Astrocyte of the cerebellum (primary cell): ENCODE measurements around the gene GNRH2.

Experiments used
- DNase-seq: peaks from one replicate; pipeline ENCODE4 v3.0.0-alpha.2; 2011; ENCODE audit warnings: low read depth
- H3K4me3 ChIP-seq: 2 replicates; pipeline ENCODE4 v1.5.1; 2011; ENCODE audit warnings: mild to moderate bottlenecking, low read depth, low read length, moderate library complexity
- CTCF ChIP-seq: IDR thresholded peaks from 2 replicates; pipeline ENCODE4 v1.5.1; 2012; ENCODE audit warnings: low read length, low read depth, moderate library complexity, mild to moderate bottlenecking; ENCODE audit errors: missing control alignments
- in situ Hi-C: cut with HindIII; loops from 2 replicates; pipeline ENCODE4 v1.10.0; 2017; ENCODE audit warnings: low sequenced_read_pairs

The GNRH2 gene

DNA sequence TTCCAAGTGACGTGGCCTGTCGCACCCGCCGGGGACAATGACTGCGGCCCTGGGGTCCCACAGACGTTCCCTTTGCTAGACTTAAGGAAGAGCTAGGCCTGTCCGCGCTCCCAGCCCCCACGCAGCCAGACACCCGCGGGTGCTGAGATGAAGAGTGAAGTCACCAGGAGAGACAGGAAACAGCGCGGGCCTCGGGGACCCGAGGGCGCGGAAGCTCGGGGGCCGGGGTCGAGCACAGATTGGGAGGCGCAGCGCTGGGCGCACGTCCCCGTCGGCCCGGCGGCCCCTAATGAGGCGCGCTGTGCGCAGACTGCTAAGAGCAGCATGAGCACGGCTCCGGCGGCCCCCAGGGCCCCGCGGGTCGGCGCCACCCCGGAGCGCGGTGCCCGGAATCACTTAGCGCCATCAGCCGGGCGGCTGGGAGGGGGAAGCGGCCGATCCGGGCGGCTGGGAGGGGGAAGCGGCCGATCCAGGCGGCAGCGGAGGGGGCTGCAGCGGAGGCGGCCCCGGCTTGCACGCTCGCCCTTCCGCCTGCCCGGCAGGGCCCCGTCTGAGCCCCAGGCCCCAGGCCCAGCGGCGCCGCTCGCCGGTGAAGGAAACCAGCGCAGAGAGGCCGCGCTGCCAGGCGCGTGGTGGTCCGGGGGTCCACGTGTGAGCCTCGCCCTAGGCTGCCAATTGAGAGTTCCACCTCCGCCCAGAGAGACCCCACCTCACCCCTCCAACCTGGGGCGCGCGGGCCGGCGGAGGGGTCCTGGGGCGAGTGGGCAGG, 49.4 kb downstream of the GNRH2 start:
- H3K4me3 ChIP-seq, result peak overlapping the region; percentile 30
- no peak for TF ChIP-seq CTCF
- no peak for DNase-seq
- in situ Hi-C loops, result no loop called here

- in situ Hi-C loops, result no loop called here
- no peak overlapping the region for H3K4me3 ChIP-seq
- TF ChIP-seq CTCF, result no peak
- DNase-seq, result no peak
Measured at GRCh38 chr20:3093861-3094361, 50.5 kb downstream of the GNRH2 start.

- TF ChIP-seq CTCF, result no peak
- no peak for DNase-seq
- no peak overlapping the region for H3K4me3 ChIP-seq
- in situ Hi-C loops, result no loop called here
Measured at GRCh38 chr20:3094848-3095629, 51.6 kb downstream of the GNRH2 start.
